HG03108 (cell line): ENCODE results near the gene SPDYE6.
"Not testable (repeated sequence)": the region's sequence is repeated elsewhere in the genome, so short reads cannot be mapped to it uniquely, and the experiment has no call there.

ENCODE experiments used
- ATAC-seq: cut with Tn5 transposase; IDR thresholded peaks from one replicate; pipeline ENCODE4 v1.9.1; 2021; ENCODE audit warnings: moderate library complexity; ENCODE audit not compliant: unreplicated experiment

The SPDYE6 gene

DNA sequence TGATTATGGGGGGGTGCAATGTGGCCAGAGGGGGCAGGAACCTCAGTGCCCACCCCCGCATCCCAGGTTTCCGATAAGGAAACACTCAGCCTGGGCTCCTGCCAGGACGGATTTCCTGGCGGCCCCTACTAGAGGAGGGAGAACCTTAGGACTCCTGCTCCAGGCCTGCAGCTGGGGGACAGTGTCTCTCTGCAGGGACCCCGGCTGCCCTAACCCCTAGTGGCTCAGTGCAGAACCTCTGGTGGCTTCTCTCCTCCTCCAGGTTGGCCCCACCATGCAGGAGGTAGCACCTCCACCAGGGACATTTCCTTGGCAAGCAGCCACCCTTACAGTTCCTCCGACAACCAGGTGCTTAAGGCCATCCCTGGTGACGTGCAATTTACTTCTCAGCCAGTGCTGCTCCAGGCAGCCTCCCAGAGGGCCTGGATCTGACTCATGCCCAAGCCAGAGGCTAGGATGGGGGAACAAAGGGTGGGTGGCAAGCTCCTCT, 37.7 kb downstream of the SPDYE6 start:
- ATAC-seq, result no peak

DNA sequence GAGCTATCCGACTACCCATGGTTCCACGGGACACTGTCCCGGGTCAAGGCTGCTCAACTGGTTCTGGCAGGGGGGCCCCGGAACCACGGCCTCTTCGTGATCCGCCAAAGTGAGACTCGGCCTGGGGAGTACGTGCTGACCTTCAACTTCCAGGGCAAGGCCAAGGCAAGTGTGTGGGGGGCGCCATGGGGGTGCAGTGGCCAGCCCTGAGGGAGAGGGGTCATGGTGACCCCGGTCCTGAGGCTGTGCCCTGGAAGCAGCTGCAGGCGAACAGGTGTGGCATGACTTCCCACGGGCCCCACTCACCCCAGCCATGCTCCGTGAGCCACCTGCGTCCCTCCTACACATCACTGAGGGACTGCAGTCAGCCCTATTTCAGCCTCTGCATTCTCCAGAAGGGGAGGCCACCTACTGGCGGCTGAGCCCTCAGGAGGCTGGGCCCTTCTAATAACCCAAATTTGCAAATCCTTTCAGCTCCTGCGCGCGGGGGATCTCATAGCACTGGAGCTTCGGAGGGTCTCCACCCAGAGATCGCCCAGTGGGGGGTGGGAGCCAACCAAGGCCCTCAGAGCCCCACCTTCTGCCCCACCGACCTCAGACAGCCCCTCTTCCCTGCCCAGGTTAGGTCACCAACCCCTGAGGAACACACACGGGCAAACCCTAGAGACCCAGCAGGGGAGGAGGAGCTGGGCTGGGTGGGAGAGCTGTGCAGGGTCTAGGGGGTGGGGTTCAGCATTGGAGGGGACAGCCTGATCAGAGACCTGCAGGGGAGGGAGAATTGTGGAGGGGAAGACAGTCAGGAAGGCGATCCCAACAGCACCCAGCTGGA, 38.8 kb downstream of the SPDYE6 start:
- no peak for ATAC-seq

DNA sequence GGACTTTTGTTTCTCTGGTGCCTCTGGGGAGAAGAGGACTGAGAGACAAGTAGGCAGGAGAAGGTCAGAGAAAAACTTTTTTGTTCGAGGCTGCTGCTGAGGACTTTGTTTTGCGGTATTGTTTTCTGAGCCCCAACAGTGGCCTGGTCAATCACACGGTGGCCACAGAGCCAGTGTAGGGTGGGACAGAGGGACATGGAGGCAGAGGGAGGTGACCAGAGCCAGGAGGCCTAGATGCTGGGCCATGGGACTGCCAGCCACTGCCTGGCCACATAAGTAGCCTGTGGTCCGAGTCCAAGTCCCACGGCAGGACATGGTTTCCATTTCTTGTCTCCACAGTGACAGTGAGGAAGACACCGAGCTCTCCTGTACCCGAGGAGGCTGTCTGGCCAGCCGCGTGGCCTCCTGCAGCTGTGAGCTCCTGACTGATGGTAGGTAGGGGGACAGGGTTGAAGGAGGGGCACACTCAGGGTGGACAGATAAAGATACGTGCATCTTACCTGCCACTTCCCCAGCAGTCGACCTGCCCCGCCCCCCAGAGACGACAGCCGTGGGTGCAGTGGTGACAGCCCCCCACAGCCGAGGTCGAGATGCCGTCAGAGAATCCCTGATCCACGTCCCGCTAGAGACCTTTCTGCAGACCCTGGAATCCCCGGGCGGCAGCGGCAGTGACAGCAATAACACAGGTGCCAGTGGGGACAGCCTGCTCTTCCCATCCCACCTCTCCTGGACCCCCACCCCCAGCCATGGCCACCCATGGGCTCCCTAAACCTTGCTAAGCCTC, 42.1 kb downstream of the SPDYE6 start:
- no peak for ATAC-seq

DNA sequence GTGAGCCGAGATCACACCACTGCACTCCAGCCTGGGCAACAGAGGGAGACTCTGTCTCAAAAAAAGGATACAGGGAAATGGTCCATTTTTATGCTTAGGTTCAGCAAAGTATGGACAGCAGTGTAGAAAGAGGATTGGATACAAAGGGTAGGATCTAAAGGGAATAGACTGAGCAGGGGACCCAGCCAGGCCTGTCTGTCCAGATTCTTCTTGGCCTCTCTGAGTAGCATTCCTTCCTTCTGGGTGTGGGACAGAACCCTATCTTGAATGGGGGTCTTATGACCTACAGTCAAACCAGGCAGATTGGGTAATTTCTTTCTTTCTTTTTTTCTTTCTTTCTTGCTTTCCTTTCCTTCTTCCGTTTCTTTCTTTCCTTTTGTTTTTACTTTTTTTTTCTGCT, 43.9 kb downstream of the SPDYE6 start:
- ATAC-seq, result no peak

DNA sequence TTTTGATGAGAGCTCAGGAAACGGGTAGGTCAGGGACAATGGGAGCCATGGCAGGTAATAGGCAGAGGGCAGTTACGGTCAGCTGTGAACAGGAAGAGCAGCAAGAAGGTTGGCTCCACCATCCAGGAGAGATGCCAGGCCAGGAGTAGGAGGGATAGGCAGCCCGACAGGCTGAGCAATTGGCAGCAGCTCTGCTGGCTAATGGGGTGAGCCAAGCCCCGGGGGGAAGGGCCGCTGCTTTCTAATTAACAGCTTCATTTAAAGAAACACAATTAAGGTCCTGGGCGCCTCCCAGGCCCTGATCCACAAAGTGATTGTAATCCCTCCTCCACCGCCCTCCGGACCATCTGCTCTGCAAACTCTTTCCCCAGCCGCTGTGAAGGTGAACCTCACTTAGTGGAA, 45.8 kb downstream of the SPDYE6 start:
- no peak for ATAC-seq

DNA sequence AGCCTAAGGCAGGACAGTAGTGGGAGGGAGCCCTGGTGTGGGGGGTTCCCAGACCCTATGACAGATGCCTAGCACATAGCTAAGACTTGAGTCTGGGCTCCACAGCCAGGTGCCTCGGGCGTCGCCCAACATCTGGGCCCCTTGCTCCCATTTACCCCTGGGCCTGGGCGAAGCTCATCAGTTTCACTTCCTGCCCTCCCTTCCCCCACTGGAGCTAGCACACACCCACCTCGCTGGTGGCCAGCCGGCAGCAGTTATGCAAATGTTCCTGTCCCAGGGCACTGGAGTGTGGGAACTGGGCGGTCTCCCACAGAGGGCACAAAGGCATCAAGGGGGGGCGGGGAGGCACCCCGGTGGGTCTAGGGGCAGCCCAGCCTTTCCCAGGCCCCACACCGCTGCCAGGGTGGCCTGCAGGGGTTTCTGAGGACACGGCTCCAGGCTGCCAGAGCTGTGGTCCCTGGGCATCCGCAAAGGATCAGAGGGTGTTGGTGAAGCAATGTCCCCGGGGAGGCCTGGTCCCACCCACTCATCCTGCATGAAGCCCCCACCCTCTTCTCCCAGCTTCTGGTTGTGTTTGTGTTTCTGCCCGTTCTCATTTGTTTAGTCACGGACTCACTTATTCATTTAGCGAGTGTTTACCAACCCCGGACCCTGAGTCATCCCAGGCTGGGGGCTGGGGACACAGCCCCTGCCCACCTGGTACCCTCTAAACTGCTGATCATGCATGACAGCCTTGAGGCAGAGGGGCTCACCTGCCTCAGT, 49.1 kb downstream of the SPDYE6 start:
- peak; percentile 68 for ATAC-seq

DNA sequence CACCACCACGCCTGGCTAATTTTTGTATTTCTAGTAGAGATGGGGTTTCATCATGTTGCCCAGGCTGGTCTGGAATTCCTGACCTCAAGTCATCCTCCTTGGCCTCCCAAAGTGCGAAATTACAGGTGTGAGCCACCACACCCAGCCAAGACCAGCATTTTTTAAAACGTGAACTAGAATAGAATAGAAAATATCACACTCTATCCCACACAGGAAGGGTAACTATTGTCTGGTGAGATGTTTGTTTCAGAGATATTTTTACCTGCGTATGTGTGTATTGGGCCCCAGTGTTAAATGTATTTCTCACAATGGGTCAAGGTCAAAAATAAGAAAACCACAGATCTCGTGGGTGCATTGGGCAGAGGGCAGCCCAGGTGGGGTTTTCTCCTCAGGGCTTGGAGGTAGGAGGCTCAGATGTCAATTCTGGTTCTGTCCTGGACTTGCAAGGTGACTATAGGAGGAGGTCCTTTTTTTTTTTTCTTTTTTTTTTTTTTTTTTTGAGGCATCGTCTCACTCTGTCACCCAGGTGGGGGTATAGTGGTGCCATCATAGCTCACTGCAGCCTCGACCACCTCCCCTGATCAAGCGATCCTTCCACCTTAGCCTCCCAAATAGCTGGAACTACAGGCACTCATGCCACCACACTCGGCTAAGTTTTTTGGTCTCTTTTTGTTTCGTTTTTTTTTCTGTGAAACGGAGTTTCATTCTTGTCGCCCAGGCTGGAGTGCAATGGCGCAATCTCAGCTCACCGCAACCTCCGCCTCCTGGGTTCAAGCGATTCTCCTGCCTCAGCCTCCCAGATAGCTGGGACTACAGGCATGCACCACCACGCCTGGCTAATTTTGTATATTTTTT, 50.6 kb downstream of the SPDYE6 start:
- ATAC-seq, result peak; percentile 42

DNA sequence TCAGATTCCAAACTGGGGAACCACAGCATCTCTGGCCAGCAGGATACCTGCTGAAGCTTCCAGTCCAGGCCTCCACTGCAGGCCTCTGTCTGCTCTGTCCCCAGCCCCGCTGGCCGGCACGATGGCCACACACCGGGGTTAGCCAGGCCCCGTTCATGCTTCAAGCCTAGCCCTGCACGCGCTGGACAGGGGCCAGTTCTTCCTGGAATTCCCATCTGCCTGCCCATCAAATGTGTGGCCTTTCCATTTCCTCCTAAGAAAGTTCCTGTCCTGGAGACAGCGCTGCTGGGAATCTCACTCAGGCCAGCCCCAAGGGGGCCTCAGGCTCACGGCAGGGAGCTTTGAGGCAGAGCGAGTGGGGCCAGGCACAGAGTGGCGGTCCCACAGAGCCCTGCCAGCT, 51.6 kb downstream of the SPDYE6 start:
- no peak for ATAC-seq

DNA sequence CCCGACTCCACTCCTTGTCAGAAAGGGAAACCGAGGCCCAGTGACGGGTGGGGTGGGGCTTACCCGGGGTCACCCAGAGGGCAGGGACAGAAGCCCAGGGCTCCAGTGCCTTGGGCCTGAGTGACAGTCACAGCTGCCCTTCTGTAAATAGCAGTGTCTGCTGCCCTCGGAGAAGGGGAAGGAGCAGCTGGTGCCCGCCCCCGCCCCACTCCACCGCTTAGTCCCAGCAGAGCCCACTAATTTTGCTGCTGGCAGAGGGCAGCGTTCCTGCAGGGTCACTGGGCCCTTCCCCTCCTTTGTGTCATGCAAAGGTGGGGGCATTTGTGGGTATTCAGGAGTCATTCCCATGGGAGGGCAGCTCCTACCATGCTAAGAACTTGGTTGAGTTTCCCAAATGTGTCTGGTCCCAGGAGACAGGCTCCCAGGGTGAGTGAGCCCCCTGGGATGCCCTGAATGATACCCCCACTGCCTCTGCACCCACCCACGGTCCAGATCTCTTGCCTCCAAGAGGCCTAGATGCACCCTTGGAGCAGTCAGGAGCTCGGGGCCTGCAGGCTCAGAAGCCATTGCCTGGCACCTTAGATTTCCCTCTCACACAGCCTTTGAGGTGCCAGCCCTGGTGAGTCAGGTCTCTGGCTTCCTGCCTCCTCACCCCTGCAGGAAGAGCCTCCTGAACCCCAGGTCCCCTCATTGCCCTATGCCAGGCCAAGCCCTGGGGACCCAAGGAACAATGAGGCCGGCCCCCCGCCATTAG, 52.4 kb downstream of the SPDYE6 start:
- no peak for ATAC-seq

DNA sequence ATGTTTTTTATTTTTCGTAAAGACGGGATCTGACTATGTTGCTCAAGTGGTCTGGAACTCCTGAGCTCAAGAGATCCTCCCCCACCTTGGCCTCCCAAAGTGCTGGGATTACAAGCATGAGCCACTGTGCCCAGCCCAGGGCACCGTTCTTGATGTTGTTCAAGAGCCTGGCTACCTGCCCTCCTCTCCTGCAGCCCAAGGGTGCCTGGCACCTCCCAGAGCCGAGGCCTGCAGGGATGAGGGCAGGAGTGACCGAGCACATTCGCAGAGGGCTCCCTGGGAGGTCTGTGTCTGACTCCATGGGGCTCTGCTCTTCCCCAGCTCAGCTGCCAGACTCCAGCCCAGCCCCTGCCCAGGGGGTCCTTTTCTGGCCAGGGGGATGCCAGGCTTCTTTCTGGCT, 54.2 kb downstream of the SPDYE6 start:
- ATAC-seq, result no peak

DNA sequence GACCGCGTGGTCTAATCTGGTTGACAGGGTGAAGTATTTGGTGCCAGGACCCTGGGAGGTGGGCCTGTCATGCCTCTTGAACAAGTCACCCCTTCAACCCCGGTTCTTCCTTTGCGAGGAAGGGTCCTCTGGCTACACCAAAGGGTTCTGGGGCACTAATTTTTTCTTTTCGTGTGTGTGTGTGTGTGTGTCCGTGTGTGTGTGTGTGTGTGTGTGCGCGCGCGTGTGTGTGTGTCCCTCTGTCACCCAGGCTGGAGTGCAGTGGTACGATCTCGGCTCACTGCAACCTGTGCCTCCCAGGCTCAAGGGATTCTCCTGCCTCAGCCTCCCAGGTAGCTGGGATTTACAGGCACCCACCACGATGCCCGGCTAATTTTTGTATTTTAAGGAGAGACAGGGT, 54.9 kb downstream of the SPDYE6 start:
- ATAC-seq, result not testable (repeated sequence)

DNA sequence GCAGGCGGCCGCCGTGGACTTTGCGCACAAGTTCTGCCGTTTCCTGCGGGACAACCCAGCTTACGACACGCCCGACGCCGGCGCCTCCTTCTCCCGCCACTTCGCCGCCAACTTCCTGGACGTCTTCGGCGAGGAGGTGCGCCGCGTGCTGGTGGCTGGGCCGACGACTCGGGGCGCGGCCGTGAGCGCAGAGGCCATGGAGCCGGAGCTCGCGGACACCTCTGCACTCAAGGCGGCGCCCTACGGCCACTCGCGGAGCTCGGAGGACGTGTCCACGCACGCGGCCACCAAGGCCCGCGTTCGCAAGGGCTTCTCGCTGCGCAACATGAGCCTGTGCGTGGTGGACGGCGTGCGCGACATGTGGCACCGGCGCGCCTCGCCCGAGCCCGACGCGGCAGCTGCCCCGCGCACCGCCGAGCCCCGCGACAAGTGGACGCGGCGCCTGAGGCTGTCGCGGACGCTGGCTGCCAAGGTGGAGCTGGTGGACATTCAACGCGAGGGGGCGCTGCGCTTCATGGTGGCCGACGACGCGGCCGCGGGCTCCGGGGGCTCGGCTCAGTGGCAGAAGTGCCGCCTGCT, 55.5 kb downstream of the SPDYE6 start:
- no peak for ATAC-seq

DNA sequence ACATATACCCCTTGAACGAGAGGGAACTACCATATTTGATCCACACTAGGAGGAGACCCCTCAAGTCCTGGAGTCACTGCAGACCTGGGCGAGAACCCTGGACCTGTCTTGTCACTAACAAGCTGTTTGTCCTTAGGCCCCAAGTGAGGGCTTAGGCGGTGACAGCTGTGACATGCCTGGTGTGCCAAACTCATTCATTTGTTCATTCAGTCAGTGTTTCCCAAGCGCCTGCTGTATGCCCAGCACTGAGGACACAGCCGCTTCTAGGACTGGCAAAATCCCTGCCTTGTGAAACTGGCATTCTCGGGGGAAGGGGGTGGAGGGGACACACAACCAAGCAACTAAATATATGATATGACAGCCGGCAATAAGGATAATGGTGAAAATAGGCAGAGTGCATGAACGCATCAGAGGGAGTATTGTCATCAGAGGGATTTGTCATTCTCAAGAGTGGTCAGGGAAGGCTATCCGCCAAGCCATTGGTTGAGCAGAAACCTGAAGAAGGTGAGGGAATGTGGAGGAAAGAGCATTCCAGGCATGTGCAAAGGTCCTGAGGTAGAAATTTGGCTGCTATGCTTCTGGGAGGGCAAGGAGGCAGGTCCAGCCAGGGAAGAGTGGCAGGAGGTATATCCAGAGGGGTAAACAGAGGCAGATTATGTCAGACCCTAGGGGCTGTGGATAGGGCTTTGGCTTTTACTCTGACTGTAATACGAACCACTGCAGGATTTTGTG, 58.6 kb downstream of the SPDYE6 start:
- ATAC-seq, result no peak

DNA sequence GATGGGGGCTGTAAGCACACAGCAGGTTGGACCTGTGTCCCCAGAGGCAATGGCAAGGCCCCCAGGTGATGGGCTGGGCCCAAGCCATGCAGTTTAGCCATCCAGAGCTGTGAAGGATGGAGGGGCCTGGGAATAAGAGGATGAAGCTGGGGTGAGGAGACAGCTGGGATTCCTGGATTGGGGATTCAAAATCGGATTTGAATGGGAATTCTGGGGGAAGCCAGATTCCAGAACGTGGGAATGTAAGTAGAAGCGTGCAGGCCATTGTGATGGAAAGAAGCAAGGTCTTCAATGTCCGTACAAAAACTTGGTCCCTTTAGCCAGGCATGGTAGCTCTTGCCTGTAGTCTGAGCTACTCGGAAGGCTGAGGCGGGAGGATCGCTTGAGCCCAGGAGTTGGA, 59.7 kb downstream of the SPDYE6 start:
- ATAC-seq, result no peak

DNA sequence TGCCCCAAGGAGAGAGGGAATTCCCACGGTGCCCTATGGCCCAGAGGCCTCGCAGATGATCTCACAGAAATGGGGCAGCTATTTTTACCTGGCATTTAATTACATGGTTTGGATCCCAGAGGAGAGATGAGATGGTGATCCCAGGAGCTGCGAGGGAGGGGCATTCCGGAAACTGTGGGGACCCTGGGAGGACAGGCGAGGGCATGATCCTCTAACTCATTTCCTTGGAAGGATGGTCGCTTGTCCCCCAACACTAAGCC, 60.1 kb downstream of the SPDYE6 start:
- no peak for ATAC-seq
